GM03348 (cell line): ENCODE measurements around the gene ERGIC3.

ENCODE experiments used
- DNase-seq: peaks from one replicate; pipeline ENCODE4 v3.0.0; 2012; ENCODE audit warnings: low spot score

ERGIC3 gene

GRCh38 chr20:35598899-35599775, 57.3 kb downstream of the ERGIC3 start:
- peak; percentile 2 for DNase-seq

- no peak for DNase-seq
Observed at GRCh38 chr20:35599776-35600120, 57.9 kb downstream of the ERGIC3 start.

- peak; percentile 2 for DNase-seq
Observed at GRCh38 chr20:35600176-35600992, 58.5 kb downstream of the ERGIC3 start.

GRCh38 chr20:35600993-35601973, 59.4 kb downstream of the ERGIC3 start:
- peak; percentile 82 for DNase-seq

- no peak for DNase-seq
Observed at GRCh38 chr20:35601990-35602389, 60.1 kb downstream of the ERGIC3 start.

GRCh38 chr20:35602851-35603495, 61.1 kb downstream of the ERGIC3 start:
- DNase-seq = no peak

- no peak for DNase-seq
Observed at GRCh38 chr20:35603695-35604448, 62.0 kb downstream of the ERGIC3 start.

- DNase-seq = no peak
Observed at GRCh38 chr20:35604449-35604747, 62.5 kb downstream of the ERGIC3 start.

- no peak for DNase-seq
Observed at GRCh38 chr20:35606127-35606526, 64.2 kb downstream of the ERGIC3 start.
